Nucleus accumbens (tissue), 56 donors: ENCODE measurements around the gene GOLGA5.
A peak's percentile ranks its signal among the peaks of the same experiment; 100 is the strongest.

ENCODE experiments used
- DNase-seq, 56 donors: peaks; one replicate each; lab custom pipeline; 2025; lab: John Stamatoyannopoulos, UW

Gene GOLGA5

DNA sequence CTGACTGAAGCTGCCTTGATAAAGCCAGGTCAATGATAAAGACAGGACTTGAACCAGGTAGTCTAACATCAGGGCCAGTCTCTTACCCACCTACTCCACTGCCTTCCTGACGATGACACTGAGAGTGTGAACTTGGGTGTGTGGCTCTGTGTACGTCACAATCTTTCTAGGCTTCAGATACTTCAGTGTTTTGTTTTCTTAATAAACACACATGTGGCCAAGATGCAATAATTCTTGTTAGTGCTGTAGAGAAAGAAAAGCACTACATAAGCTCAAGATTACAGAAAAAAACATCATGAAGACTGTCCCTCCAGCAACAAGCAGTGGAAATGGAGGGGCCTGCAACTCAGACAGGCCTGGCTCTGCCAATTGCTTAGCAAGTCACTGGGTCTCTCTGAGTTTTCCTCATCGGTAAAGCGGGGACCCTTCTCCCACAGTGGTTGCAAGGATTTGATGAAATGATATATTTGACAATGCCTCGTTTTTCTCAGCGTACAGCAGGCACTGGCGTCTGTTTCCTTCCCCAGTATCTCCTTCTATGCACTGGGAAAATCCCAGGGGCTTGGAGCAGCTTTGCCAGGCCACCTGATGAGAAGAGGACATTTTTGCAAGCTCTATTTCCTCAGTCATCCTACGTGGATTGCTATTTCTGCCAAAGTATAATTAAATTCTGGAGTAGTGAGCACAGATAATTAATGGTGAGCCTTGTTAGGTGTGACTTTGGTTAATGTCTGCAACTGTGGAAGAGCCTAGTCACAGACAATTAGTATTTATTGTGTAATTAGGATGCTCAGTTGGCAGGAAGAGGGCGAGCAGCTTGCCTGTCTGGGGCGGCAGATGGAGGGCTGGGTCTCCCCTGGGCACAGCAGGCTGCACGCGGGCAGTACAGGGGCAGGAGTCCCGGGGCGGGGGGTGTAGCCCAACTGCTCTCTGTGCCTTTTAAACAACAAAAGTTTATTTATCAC is 73.1 kb downstream of the GOLGA5 start:
- DNase-seq: no peak

- DNase-seq: no peak
Observed at GRCh38 chr14:92874962-92875661, 81.0 kb downstream of the GOLGA5 start.

DNA sequence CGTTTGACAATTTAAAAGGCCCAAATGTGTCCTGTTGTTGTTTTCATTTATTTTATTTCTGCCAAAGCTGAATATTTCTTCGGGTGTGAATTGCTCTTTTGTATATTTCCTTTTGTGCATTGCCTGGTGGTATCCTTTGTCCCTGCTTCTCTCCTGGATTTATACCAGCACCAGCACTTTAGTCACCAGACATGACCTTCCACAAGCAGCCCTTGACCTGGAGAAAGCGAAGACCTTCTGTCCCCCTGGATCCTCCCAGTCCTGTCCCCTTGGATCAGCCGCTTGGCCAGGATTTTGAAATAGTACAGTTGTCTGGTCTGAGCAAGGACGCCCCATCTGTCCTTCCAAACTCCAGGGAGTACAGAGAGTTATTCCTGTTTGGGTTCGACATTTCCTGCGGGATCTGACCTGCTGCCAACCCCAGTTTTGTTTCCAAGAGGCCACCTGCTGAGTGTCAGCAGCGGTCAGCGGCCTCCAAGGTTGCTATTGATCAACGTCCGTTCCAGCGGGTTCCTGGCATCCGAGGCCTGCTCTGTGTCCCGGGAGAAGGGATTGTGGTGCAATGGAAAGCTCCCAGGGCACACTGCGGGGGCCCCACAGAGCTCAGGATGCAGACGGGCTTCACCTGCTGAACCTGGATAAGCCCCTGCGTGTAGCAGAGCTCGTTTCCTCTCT is 83.8 kb downstream of the GOLGA5 start:
- no peak for DNase-seq

DNA sequence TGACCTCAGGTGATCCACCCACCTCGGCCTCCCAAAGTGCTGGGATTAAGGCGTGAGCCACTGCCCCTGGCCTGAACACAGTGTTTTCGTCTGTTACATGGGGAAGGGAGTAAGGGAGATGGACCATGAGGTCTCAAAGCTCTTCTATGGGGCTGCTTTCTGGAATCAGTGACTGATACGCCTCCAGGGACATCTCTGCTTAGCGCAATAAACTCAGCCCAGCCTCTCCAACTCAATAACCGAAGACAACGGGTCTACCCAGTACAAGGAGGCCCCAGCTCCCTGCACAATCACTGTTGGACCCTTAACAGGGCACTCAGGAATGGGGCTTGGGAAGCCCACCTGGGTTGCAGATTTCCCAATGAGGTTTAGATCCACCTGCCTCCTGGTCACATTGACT is 86.2 kb downstream of the GOLGA5 start:
- DNase-seq: no peak

DNA sequence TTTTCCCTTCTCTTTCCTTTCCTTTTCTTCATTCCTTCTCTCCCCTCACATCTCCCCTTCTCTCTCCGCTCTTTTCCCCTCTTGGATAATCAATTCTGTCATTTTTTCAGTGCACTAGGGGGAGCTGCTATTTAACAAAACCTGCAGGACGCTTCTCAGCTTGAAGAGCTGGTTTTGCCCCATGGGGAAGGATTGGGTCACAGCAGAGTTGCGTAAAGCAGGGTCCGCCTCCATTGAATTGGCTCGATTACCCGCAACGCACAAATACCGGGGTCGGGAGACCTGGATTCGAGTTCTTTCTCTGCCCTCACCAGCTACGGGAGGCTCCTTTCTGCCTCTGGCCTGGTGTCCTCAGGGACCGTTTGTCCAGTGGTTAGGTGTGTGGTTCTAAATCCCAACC is 86.7 kb downstream of the GOLGA5 start:
- peak in 5 of 56 donors; percentile 5 to 23 (median 7) for DNase-seq

- DNase-seq: no peak
Observed at GRCh38 chr14:92883066-92883465, 89.0 kb downstream of the GOLGA5 start.

DNA sequence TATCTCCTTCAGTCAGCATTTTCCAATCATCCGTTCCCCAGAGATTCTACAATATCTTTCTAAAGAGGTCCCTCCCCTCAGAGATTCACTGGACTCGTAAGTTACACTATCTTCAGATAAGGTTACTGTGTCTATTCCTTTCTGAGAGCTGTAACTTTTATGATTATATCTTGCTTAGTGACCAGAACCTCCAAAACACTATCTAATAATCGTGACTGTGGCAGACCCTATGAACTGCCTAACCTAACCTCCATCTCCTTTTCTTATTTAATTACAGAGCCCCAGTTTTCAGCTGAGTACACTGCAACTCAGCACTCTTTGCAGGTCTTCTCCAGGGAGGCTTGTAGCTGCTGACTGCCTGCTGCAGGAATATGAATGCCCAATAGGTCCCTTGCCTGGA is 90.3 kb downstream of the GOLGA5 start:
- DNase-seq: no peak

- no peak for DNase-seq
Observed at GRCh38 chr14:92885279-92886061, 91.4 kb downstream of the GOLGA5 start.

DNA sequence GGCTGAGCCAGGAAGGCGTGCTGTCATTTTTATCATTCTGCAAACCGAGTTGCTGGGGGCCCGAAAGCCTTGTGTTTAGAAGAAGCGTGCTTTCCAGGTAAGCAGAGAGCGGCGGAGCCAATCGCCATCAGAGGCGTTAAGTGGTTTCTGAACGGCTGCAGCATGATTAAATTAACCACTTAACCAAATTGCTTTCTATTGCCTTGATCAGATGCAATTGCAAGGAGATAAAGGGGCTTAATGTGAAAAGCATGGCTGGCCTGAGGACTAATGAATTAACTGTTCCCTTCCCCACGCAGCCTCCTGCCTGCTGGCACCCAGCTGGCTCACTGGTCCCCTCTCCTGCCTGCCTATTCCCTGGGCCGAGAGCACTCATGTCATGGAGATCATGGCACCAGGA is 92.2 kb downstream of the GOLGA5 start:
- DNase-seq: peak in 1 of 56 donors; percentile 10

DNA sequence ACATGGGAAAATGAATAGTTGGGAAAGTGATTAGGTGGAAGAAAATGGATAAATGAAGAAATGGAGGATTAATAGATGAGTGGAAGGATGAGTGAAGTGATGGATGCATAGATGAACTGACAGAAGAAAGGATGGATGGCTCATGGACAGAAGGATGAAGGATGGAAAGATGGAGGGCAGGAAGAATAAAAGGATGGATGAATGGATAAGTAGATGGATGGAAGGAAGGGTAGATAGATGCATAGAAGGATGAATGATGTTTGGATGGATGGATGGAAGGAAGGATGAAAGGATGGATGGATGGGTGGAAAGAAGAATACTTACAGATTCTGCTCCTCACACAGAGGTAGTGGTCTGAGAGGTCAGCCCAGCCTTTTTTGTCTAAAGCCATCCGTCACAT is 93.1 kb downstream of the GOLGA5 start:
- no peak for DNase-seq

GRCh38 chr14:92888896-92889295 is 94.8 kb downstream of the GOLGA5 start:
- no peak for DNase-seq
